ENCODE measurements around the gene PUSL1.
"Not testable (repeated sequence)": the region's sequence is repeated elsewhere in the genome, so short reads cannot be mapped to it uniquely, and the experiment has no call there.

Gene PUSL1

DNA sequence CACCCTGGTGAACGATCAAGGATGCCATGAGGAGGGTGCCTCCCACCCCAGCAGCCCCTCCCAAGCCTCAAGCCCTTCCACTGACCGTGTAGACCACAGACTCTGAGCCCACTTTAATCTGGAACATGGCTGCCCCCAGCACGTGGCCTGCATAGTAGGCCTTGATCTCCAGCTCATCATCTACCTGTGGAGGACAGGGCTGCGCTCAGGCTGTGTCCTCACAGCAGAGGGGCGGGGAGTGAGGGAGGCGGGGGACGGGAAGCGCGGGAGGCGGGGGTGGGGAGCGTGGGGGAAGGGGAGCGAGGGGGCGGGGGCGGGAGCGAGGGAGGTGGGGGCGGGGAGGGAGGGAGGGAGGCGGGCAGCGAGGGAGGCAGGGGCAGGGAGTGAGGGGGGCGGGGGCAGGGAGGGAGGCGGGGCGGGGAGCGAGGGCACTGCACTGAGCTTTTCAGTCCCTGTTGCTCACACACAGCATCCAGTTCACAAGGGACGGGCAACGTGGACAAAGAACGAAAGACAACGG, 7.1 kb downstream of the PUSL1 start:
- H3K4me1 ChIP-seq (ENCODE audit: control insufficient read depth, insufficient read depth, low read length, poor library complexity, severe bottlenecking), result no peaks in the 10 kb centered on the region
- peaks cover 58% of the 10 kb centered on the region for H3K36me3 ChIP-seq (ENCODE audit: control insufficient read depth, insufficient read depth, low read length)
- H3K27ac ChIP-seq (ENCODE audit: insufficient read depth, low read length, poor library complexity, severe bottlenecking), result no peak overlapping the region
- no peak overlapping the region for H3K4me3 ChIP-seq (ENCODE audit: insufficient read depth, low read depth, low read length, poor library complexity, severe bottlenecking)
- H3K27me3 ChIP-seq (replicated peaks; ENCODE audit: control insufficient read depth, insufficient read depth, low read length, poor library complexity, severe bottlenecking), result no peaks in the 10 kb centered on the region
- H3K9me3 ChIP-seq (ENCODE audit: control insufficient read depth, low read length), result no peaks in the 10 kb centered on the region
- no peak for DNase-seq

GRCh38 chr1:1316199-1316598, 7.8 kb downstream of the PUSL1 start:
- DNase-seq; H3K9me3 ChIP-seq (ENCODE audit: control insufficient read depth, low read length); H3K4me1 ChIP-seq (ENCODE audit: control insufficient read depth, insufficient read depth, low read length, poor library complexity, severe bottlenecking); H3K4me3 ChIP-seq (ENCODE audit: insufficient read depth, low read depth, low read length, poor library complexity, severe bottlenecking); H3K27me3 ChIP-seq (replicated peaks; ENCODE audit: control insufficient read depth, insufficient read depth, low read length, poor library complexity, severe bottlenecking); H3K27ac ChIP-seq (ENCODE audit: insufficient read depth, low read length, poor library complexity, severe bottlenecking): not testable (repeated sequence)
- peaks cover 56% of the 10 kb centered on the region for H3K36me3 ChIP-seq (ENCODE audit: control insufficient read depth, insufficient read depth, low read length)

DNA sequence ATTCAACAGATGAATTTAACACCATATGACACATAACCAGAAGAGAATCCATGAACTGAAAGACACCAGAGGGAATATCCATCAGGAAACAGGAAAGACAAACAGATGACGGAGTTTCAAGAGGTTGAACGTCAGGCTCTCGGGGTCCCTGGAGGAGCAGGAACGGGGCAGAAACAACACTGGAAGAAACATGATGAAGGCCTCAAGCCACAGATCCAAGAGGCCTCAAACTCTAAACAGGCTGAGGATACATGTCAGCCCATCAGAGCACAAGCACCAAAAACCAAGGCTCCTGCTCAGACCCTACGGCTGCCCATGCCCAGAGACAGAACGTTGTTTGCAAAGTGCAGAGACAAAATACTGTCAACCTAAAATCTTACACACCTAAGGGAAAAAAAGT, 9.0 kb downstream of the PUSL1 start:
- H3K27me3 ChIP-seq (replicated peaks; ENCODE audit: control insufficient read depth, insufficient read depth, low read length, poor library complexity, severe bottlenecking), result no peaks in the 10 kb centered on the region
- no peaks in the 10 kb centered on the region for H3K9me3 ChIP-seq (ENCODE audit: control insufficient read depth, low read length)
- peaks cover 7% of the 10 kb centered on the region for H3K4me1 ChIP-seq (ENCODE audit: control insufficient read depth, insufficient read depth, low read length, poor library complexity, severe bottlenecking)
- peaks cover 51% of the 10 kb centered on the region for H3K36me3 ChIP-seq (ENCODE audit: control insufficient read depth, insufficient read depth, low read length)
- DNase-seq, result no peak
- H3K27ac ChIP-seq (ENCODE audit: insufficient read depth, low read length, poor library complexity, severe bottlenecking), result no peak overlapping the region
- no peak overlapping the region for H3K4me3 ChIP-seq (ENCODE audit: insufficient read depth, low read depth, low read length, poor library complexity, severe bottlenecking)

DNA sequence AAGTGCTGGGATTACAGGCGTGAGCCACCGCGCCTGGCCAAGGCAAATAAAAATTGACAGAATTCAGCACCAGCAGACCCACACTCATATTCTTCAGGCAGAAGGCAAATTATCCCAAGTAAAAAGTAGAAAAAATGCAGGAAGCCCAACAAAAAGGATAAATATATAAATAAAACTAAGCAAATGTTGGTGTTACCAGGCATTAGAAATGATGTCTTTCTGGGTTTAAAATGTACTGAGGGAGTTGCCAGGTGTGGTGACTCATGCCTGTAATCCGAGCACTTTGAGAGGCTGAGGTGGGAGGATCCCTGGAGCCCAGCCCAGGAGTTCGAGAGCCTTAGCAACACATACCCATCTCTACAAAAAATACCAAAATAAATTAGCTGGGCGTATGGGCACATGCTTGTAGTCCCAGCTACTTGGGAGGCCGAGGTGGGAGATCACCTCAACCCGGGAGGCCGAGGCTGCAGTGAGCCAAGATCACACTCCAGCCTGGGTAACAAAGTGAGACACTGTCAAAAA, 9.8 kb downstream of the PUSL1 start:
- no peak overlapping the region for H3K27ac ChIP-seq (ENCODE audit: insufficient read depth, low read length, poor library complexity, severe bottlenecking)
- H3K4me1 ChIP-seq (ENCODE audit: control insufficient read depth, insufficient read depth, low read length, poor library complexity, severe bottlenecking), result peaks cover 12% of the 10 kb centered on the region
- no peaks in the 10 kb centered on the region for H3K9me3 ChIP-seq (ENCODE audit: control insufficient read depth, low read length)
- no peaks in the 10 kb centered on the region for H3K27me3 ChIP-seq (replicated peaks; ENCODE audit: control insufficient read depth, insufficient read depth, low read length, poor library complexity, severe bottlenecking)
- no peak overlapping the region for H3K4me3 ChIP-seq (ENCODE audit: insufficient read depth, low read depth, low read length, poor library complexity, severe bottlenecking)
- no peak for DNase-seq
- H3K36me3 ChIP-seq (ENCODE audit: control insufficient read depth, insufficient read depth, low read length), result peaks cover 43% of the 10 kb centered on the region

- Histone ChIP-seq H3K27me3 (replicated peaks; ENCODE audit: control insufficient read depth, insufficient read depth, low read length, poor library complexity, severe bottlenecking) (no peaks in the 10 kb centered on the region), H3K27ac (ENCODE audit: insufficient read depth, low read length, poor library complexity, severe bottlenecking) (no peak overlapping the region), H3K36me3 (ENCODE audit: control insufficient read depth, insufficient read depth, low read length) (peaks cover 35% of the 10 kb centered on the region), H3K9me3 (ENCODE audit: control insufficient read depth, low read length) (no peaks in the 10 kb centered on the region), H3K4me1 (ENCODE audit: control insufficient read depth, insufficient read depth, low read length, poor library complexity, severe bottlenecking) (peaks cover 16% of the 10 kb centered on the region), H3K4me3 (ENCODE audit: insufficient read depth, low read depth, low read length, poor library complexity, severe bottlenecking) (no peak overlapping the region)
- DNase-seq, result no peak
Measured at GRCh38 chr1:1318777-1319645, 10.6 kb downstream of the PUSL1 start.

- Histone ChIP-seq H3K36me3 (ENCODE audit: control insufficient read depth, insufficient read depth, low read length) (peaks cover 30% of the 10 kb centered on the region), H3K4me1 (ENCODE audit: control insufficient read depth, insufficient read depth, low read length, poor library complexity, severe bottlenecking) (peaks cover 16% of the 10 kb centered on the region), H3K27ac (ENCODE audit: insufficient read depth, low read length, poor library complexity, severe bottlenecking) (no peak overlapping the region), H3K27me3 (replicated peaks; ENCODE audit: control insufficient read depth, insufficient read depth, low read length, poor library complexity, severe bottlenecking) (no peaks in the 10 kb centered on the region), H3K9me3 (ENCODE audit: control insufficient read depth, low read length) (no peaks in the 10 kb centered on the region), H3K4me3 (ENCODE audit: insufficient read depth, low read depth, low read length, poor library complexity, severe bottlenecking) (no peak overlapping the region)
- DNase-seq, result no peak
Measured at GRCh38 chr1:1319646-1319941, 11.2 kb downstream of the PUSL1 start.

DNA sequence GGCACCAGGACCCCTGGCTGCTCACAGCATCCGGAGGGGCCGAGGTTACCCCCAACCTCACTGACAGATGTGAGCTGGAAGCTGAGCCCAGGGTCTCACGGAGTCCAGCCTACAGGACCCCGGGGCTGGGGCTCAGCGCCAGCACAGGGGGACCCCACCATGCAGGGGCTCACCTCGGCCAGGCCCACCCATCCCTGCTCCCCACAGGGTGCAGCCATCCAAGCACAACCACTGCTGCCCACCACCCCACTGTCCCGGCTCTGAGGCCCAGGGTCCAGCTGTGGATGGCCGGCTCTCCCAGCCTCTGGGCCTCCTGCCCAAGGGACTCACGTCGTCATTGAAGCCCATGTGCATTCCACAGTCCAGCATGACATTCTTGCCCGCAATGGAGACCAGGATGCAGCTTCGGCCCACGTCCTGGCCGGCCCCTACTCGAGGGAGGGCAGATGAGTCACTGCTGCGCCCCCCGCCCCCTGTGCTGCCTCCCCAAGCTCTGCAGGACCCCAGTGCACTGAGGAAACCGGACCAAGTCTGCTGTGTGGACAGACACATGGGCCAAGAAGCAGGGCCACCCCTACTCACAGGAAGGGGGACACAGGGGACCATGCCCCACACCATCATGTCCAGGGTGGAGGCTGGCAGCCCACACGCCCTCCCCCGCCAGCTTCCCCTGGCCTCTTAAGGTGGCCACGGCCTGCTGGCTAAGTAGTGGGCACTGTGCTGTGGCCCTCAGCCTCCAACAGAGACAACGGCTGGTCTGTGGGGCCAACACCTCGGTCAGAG, 12.5 kb downstream of the PUSL1 start:
- no peak overlapping the region for H3K27ac ChIP-seq (ENCODE audit: insufficient read depth, low read length, poor library complexity, severe bottlenecking)
- H3K4me3 ChIP-seq (ENCODE audit: insufficient read depth, low read depth, low read length, poor library complexity, severe bottlenecking), result no peak overlapping the region
- no peaks in the 10 kb centered on the region for H3K27me3 ChIP-seq (replicated peaks; ENCODE audit: control insufficient read depth, insufficient read depth, low read length, poor library complexity, severe bottlenecking)
- peaks cover 27% of the 10 kb centered on the region for H3K36me3 ChIP-seq (ENCODE audit: control insufficient read depth, insufficient read depth, low read length)
- H3K4me1 ChIP-seq (ENCODE audit: control insufficient read depth, insufficient read depth, low read length, poor library complexity, severe bottlenecking), result peaks cover 28% of the 10 kb centered on the region
- H3K9me3 ChIP-seq (ENCODE audit: control insufficient read depth, low read length), result no peaks in the 10 kb centered on the region
- DNase-seq, result no peak

DNA sequence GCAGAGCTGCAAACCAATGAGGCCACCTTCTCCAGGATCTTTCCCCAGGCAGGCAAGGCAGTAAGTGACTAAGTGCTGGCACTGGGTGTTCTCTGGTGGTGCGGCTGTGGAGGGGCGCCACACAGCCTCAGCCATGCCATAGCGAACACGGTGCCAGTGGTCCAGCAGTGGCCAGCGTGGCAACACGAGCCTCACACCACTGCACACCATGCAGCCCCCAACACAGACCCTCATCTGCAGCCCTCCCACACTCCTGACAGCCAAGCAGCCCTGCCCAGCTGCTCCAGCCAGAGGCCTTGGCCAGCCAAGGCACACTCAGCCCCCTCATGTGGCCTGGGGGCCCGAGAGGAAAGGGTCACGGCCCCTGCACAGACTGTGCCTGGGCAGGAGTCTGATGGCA, 13.1 kb downstream of the PUSL1 start:
- Histone ChIP-seq H3K9me3 (ENCODE audit: control insufficient read depth, low read length) (no peaks in the 10 kb centered on the region), H3K4me3 (ENCODE audit: insufficient read depth, low read depth, low read length, poor library complexity, severe bottlenecking) (no peak overlapping the region), H3K27me3 (replicated peaks; ENCODE audit: control insufficient read depth, insufficient read depth, low read length, poor library complexity, severe bottlenecking) (no peaks in the 10 kb centered on the region), H3K4me1 (ENCODE audit: control insufficient read depth, insufficient read depth, low read length, poor library complexity, severe bottlenecking) (peaks cover 34% of the 10 kb centered on the region), H3K27ac (ENCODE audit: insufficient read depth, low read length, poor library complexity, severe bottlenecking) (no peak overlapping the region), H3K36me3 (ENCODE audit: control insufficient read depth, insufficient read depth, low read length) (peaks cover 27% of the 10 kb centered on the region)
- no peak for DNase-seq

GRCh38 chr1:1322418-1322817, 14.0 kb downstream of the PUSL1 start:
- Histone ChIP-seq H3K4me1 (ENCODE audit: control insufficient read depth, insufficient read depth, low read length, poor library complexity, severe bottlenecking) (peaks cover 34% of the 10 kb centered on the region), H3K27me3 (replicated peaks; ENCODE audit: control insufficient read depth, insufficient read depth, low read length, poor library complexity, severe bottlenecking) (no peaks in the 10 kb centered on the region), H3K36me3 (ENCODE audit: control insufficient read depth, insufficient read depth, low read length) (peaks cover 32% of the 10 kb centered on the region), H3K9me3 (ENCODE audit: control insufficient read depth, low read length) (no peaks in the 10 kb centered on the region), H3K4me3 (ENCODE audit: insufficient read depth, low read depth, low read length, poor library complexity, severe bottlenecking) (no peak overlapping the region), H3K27ac (ENCODE audit: insufficient read depth, low read length, poor library complexity, severe bottlenecking) (no peak overlapping the region)
- no peak for DNase-seq

DNA sequence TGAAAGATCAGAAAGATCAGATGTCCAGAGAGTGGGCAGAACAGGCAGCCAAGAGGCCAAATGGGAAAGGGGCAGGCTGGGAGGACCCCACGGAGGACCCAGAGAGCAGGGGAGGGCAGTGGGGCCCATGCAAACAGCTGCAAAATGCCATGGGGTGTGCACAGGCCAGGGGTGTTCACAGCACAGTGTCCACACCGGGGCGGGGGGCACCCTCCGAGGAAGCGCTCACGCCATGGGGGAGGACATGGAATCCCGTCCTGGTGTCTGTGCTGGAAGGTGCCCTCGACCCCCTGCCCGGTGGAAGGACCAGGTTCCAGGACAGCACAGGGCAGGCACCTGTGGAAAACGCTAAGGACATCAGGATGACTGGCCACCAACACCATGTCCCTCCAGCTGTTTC, 14.6 kb downstream of the PUSL1 start:
- Histone ChIP-seq H3K27me3 (replicated peaks; ENCODE audit: control insufficient read depth, insufficient read depth, low read length, poor library complexity, severe bottlenecking) (no peaks in the 10 kb centered on the region), H3K27ac (ENCODE audit: insufficient read depth, low read length, poor library complexity, severe bottlenecking) (no peak overlapping the region), H3K4me1 (ENCODE audit: control insufficient read depth, insufficient read depth, low read length, poor library complexity, severe bottlenecking) (peaks cover 34% of the 10 kb centered on the region), H3K36me3 (ENCODE audit: control insufficient read depth, insufficient read depth, low read length) (peaks cover 35% of the 10 kb centered on the region), H3K9me3 (ENCODE audit: control insufficient read depth, low read length) (no peaks in the 10 kb centered on the region), H3K4me3 (ENCODE audit: insufficient read depth, low read depth, low read length, poor library complexity, severe bottlenecking) (no peak overlapping the region)
- no peak for DNase-seq

Data from effector memory CD4-positive, alpha-beta T cell (primary cell).